HCT116 (cell line): ENCODE results near the gene SPON1. TPM values are rescaled to one million over a fixed set of nuclear protein-coding genes. Genes with fewer than 3 reads are reported as not detected.

ENCODE experiments used
- ATAC-seq: fragments of 200-7000 bp; cut with Tn5 transposase; 2 replicates; pipeline ENCODE4 v1.9.1; 2020; ENCODE audit warnings: mild to moderate bottlenecking, moderate library complexity
- BruUV-seq: library from RNA; stranded (reverse); fragments of 400-500 nt; replicated peaks from 2 replicates; lab custom pipeline; 2021; lab: Mats Ljungman, UMichigan
- CTCF ChIA-PET: fragments of 300-600 bp; sonication (Branson Sonifier 250); formaldehyde crosslinking; loops from one replicate; lab custom pipeline; 2021; ENCODE audit warnings: antibody characterized with exemption; lab: Charles Lee
- POLR2A ChIA-PET: fragments of 300-600, 350-600 bp; sonication (Branson Sonifier 250); formaldehyde crosslinking; loops from one replicate; lab custom pipeline; 2021; ENCODE audit warnings: antibody characterized with exemption; lab: Charles Lee
- RAD21 ChIA-PET, 2 experiments: fragments of 300-600 bp; sonication (Branson Sonifier 250); formaldehyde crosslinking; loops; one replicate each; lab custom pipeline; 2023; ENCODE audit warnings: low total read pairs in 2 of 2; ENCODE audit not compliant: uncharacterized antibody in 2 of 2, unreplicated experiment in 2 of 2, low non-redundant PET in 1 of 2; lab: Charles Lee
- DNase-seq: peaks from one replicate; pipeline ENCODE4 v3.0.0-alpha.2; 2010; ENCODE audit warnings: low read depth, low spot score
- H2AFZ ChIP-seq: fragments of 200-600 bp; shearing (Covaris generic), sonication (generic); 2 replicates; pipeline ENCODE4 v1.6.1; 2017; ENCODE audit warnings: low read depth, mixed run types, mixed read lengths, antibody characterized with exemption, low read length; ENCODE audit not compliant: poor library complexity, severe bottlenecking
- H3K27ac ChIP-seq: 2 replicates; pipeline ENCODE4 v1.5.1; 2012; ENCODE audit warnings: low read depth, low read length
- H3K27me3 ChIP-seq: fragments of 200-600 bp; sonication (generic); 2 replicates; pipeline ENCODE4 v1.6.1; 2016; ENCODE audit warnings: mixed run types, low read length, mixed read lengths; ENCODE audit not compliant: insufficient read depth
- H3K36me3 ChIP-seq, 2 experiments: fragments of 200-500 bp in 1 of 2; fragments of 200-600 bp in 1 of 2; sonication (Bioruptor generic) in 1 of 2; sonication (generic) in 1 of 2; 2 replicates each; pipeline versions ENCODE4 v1.5.1 to v1.6.1; 2014 to 2016; ENCODE audit warnings: low read length in 2 of 2, inconsistent platforms in 1 of 2, mixed read lengths in 1 of 2, mixed run types in 1 of 2; ENCODE audit not compliant: insufficient read depth in 2 of 2, control insufficient read depth in 1 of 2
- H3K4me1 ChIP-seq, 2 experiments: fragments of 200-600 bp in 1 of 2; sonication (generic) in 1 of 2; 2 replicates each; pipeline versions ENCODE4 v1.5.1 to v1.6.1; 2012 to 2017; ENCODE audit warnings: low read length in 2 of 2, inconsistent platforms in 1 of 2, mild to moderate bottlenecking in 1 of 2, mixed read lengths in 1 of 2, mixed run types in 1 of 2, moderate library complexity in 1 of 2; ENCODE audit not compliant: insufficient read depth in 2 of 2, control insufficient read depth in 1 of 2
- H3K4me2 ChIP-seq: fragments of 200-600 bp; sonication (generic); 2 replicates; pipeline ENCODE4 v1.6.1; 2017; ENCODE audit warnings: mixed run types, low read length, mixed read lengths
- H3K4me3 ChIP-seq, 2 experiments: fragments of 200-600 bp in 1 of 2; sonication (generic) in 1 of 2; replicated peaks in 1 of 2; 2 replicates each; pipeline ENCODE4 v1.5.1; 2011 to 2016; ENCODE audit warnings: low read length in 2 of 2, control low read depth in 1 of 2, low read depth in 1 of 2, mild to moderate bottlenecking in 1 of 2, mixed read lengths in 1 of 2, mixed run types in 1 of 2
- H3K79me2 ChIP-seq: fragments of 200-600 bp; sonication (generic); 2 replicates; pipeline ENCODE4 v1.6.1; 2017; ENCODE audit warnings: mild to moderate bottlenecking, mixed run types, low read length, moderate library complexity, mixed read lengths; ENCODE audit not compliant: insufficient read depth
- H3K9ac ChIP-seq: fragments of 200-600 bp; sonication (generic); 2 replicates; pipeline ENCODE4 v1.6.1; 2016; ENCODE audit warnings: low read length, mixed read lengths
- H3K9me2 ChIP-seq: fragments of 200-600 bp; sonication (generic), shearing (Covaris generic); 2 replicates; pipeline ENCODE4 v1.6.1; 2017; ENCODE audit warnings: mixed run types, mild to moderate bottlenecking, moderate library complexity; ENCODE audit not compliant: insufficient read depth
- H3K9me3 ChIP-seq, 2 experiments: fragments of 200-500 bp in 1 of 2; fragments of 200-600 bp in 1 of 2; sonication (Bioruptor generic) in 1 of 2; sonication (generic) in 1 of 2; 2 replicates each; pipeline ENCODE4 v1.6.1; 2014 to 2017; ENCODE audit warnings: low read length in 2 of 2, mixed read lengths in 2 of 2, inconsistent platforms in 1 of 2, low read depth in 1 of 2, mild to moderate bottlenecking in 1 of 2, mixed run types in 1 of 2, moderate library complexity in 1 of 2; ENCODE audit not compliant: control insufficient read depth in 1 of 2, insufficient read depth in 1 of 2
- H4K20me1 ChIP-seq: fragments of 200-600 bp; sonication (generic), shearing (Covaris generic); 2 replicates; pipeline ENCODE4 v1.6.1; 2017; ENCODE audit warnings: mixed run types, mild to moderate bottlenecking, moderate library complexity; ENCODE audit not compliant: insufficient read depth
- CEBPB ChIP-seq: IDR thresholded peaks from 2 replicates; pipeline ENCODE4 v1.6.1; 2012; ENCODE audit warnings: low read depth
- EGR1 ChIP-seq: IDR thresholded peaks from 2 replicates; pipeline ENCODE4 v1.6.1; 2012; ENCODE audit warnings: low read depth
- EZH2 ChIP-seq: fragments of 200-600 bp; sonication (generic); IDR thresholded peaks from 2 replicates; pipeline ENCODE4 v1.6.1; 2017; ENCODE audit warnings: antibody characterized with exemption, mixed run types
- JUND ChIP-seq: IDR thresholded peaks from 2 replicates; pipeline ENCODE4 v1.6.1; 2012
- POLR2A ChIP-seq: IDR thresholded peaks from 2 replicates; pipeline ENCODE4 v1.7.0; 2011; ENCODE audit warnings: borderline replicate concordance; ENCODE audit not compliant: insufficient read depth, insufficient read length; ENCODE audit errors: extremely low read depth
- SIN3A ChIP-seq: IDR thresholded peaks from 2 replicates; pipeline ENCODE4 v1.6.1; 2012; ENCODE audit warnings: low read depth
- intact Hi-C: fragments of 100-400 bp; cut with micrococcal nuclease; formaldehyde crosslinking; loops from 2 replicates; pipeline ENCODE4 v1.10.0; 2022
- total RNA-seq: library from RNA; stranded (reverse); gene quantifications from one replicate; pipeline ENCODE4 v1.2.1, GENCODE V29; 2021; ENCODE audit not compliant: unreplicated experiment
- TF ChIP-seq, protein P1 (sequence below): IDR thresholded peaks from 2 replicates; pipeline ENCODE4 v1.6.1; 2012; ENCODE audit warnings: low read depth
- TF ChIP-seq, protein P2 (sequence below): IDR thresholded peaks from 2 replicates; pipeline ENCODE4 v1.6.1; 2012

SPON1 gene
- total RNA-seq, 1 experiment from 2014 or later, result 0.17 TPM

DNA sequence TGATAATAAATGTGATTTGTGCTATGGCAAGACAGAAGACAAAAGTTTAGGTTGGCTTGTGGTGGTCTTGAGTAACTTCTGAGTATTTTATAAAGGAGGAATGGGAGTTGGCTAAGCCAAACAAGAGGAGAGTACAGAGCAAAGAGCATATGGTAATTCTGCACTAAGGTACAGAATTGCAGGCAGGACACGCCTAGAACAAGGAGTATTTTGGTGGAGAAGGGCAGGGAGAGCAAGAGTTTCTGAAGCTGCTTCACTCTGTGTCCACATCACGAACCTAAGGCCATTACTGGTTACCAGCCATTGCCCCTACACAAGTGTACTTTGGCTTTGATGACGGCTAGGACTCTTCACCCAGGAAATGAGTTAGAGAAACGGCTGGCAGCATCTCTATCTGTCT is 170.9 kb downstream of the SPON1 start:
- Histone ChIP-seq H3K4me1 (no peaks in the 10 kb centered on the region), H3K79me2 (no peaks in the 10 kb centered on the region)
- CTCF ChIA-PET, result no interaction called here

DNA sequence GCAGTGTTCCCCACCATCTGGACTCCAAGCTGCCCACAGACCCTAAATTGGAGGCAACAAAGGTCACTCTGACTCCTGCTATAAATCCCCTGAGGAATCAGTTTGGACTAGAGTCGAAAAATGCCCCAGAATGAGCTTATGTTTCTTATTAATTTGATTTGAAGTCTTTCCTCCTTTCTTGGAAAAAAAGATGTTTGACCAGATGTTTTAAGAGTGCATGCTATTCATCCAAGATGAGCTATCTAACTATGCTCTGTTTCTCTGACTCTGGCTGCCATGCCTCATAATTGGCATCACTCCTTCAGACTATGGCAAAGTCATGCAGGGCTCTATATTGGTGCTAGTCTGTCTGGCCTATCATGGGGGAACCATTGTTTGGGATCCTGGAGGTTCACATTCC is 174.0 kb downstream of the SPON1 start:
- no peaks in the 10 kb centered on the region for H3K9me3 ChIP-seq
- no peak overlapping the region for H3K9ac ChIP-seq
- H3K36me3 ChIP-seq, result no peaks in the 10 kb centered on the region
- no peak overlapping the region for H2AFZ ChIP-seq
- BruUV-seq, result no TSS peak
- no peaks in the 10 kb centered on the region for H3K4me1 ChIP-seq
- TF ChIP-seq, protein P1, sequence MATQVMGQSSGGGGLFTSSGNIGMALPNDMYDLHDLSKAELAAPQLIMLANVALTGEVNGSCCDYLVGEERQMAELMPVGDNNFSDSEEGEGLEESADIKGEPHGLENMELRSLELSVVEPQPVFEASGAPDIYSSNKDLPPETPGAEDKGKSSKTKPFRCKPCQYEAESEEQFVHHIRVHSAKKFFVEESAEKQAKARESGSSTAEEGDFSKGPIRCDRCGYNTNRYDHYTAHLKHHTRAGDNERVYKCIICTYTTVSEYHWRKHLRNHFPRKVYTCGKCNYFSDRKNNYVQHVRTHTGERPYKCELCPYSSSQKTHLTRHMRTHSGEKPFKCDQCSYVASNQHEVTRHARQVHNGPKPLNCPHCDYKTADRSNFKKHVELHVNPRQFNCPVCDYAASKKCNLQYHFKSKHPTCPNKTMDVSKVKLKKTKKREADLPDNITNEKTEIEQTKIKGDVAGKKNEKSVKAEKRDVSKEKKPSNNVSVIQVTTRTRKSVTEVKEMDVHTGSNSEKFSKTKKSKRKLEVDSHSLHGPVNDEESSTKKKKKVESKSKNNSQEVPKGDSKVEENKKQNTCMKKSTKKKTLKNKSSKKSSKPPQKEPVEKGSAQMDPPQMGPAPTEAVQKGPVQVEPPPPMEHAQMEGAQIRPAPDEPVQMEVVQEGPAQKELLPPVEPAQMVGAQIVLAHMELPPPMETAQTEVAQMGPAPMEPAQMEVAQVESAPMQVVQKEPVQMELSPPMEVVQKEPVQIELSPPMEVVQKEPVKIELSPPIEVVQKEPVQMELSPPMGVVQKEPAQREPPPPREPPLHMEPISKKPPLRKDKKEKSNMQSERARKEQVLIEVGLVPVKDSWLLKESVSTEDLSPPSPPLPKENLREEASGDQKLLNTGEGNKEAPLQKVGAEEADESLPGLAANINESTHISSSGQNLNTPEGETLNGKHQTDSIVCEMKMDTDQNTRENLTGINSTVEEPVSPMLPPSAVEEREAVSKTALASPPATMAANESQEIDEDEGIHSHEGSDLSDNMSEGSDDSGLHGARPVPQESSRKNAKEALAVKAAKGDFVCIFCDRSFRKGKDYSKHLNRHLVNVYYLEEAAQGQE, result no peak
- TF ChIP-seq, protein P2, sequence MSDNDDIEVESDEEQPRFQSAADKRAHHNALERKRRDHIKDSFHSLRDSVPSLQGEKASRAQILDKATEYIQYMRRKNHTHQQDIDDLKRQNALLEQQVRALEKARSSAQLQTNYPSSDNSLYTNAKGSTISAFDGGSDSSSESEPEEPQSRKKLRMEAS, result no peak
- TF ChIP-seq JUND, result no peak
- TF ChIP-seq CEBPB, result no peak
- TF ChIP-seq EZH2, result no peak
- intact Hi-C loops, result no loop called here
- no peak overlapping the region for H3K4me3 ChIP-seq
- no peak overlapping the region for H3K27ac ChIP-seq
- ChIA-PET POLR2A (no interaction called here), RAD21 (no interaction called here), CTCF (no interaction called here)
- no peaks in the 10 kb centered on the region for H3K79me2 ChIP-seq
- ATAC-seq, result no peak
- no peaks in the 10 kb centered on the region for H3K9me2 ChIP-seq
- no peak for DNase-seq
- no peaks in the 10 kb centered on the region for H3K27me3 ChIP-seq
- no peak overlapping the region for H3K4me2 ChIP-seq
- H4K20me1 ChIP-seq, result no peaks in the 10 kb centered on the region

More for the DNA sequence above, 170.9 kb downstream of the SPON1 start:
- BruUV-seq, result no TSS peak
- H2AFZ ChIP-seq, result no peak overlapping the region
- no peaks in the 10 kb centered on the region for H3K36me3 ChIP-seq
- no peak overlapping the region for H3K27ac ChIP-seq
- RAD21 ChIA-PET, result no interaction called here
- H3K4me2 ChIP-seq, result no peak overlapping the region
- H3K4me3 ChIP-seq, result no peak overlapping the region
- no peak for ATAC-seq
- H3K9ac ChIP-seq, result no peak overlapping the region
- no peaks in the 10 kb centered on the region for H3K9me3 ChIP-seq
- no peak for DNase-seq
- H3K27me3 ChIP-seq, result no peaks in the 10 kb centered on the region; the same call in 1 of the 2 replicates
- no peak for TF ChIP-seq EGR1
- TF ChIP-seq SIN3A, result no peak
- TF ChIP-seq POLR2A, result no peak
- TF ChIP-seq EZH2, result no peak
- POLR2A ChIA-PET, result no interaction called here
- H3K9me2 ChIP-seq, result no peaks in the 10 kb centered on the region
- intact Hi-C loops, result no loop called here
- no peaks in the 10 kb centered on the region for H4K20me1 ChIP-seq
